22Rv1 (cell line): ENCODE results near the gene CNR2.

ENCODE experiments used
- ZFX ChIP-seq: fragments of 450-650 bp; IDR thresholded peaks from 2 replicates; pipeline ENCODE4 v1.6.1; 2017; ENCODE audit warnings: antibody characterized with exemption, borderline replicate concordance
- TF ChIP-seq, protein P1 (sequence below): fragments of 450-650 bp; IDR thresholded peaks from 2 replicates; pipeline ENCODE4 v1.5.1; 2017; ENCODE audit warnings: mild to moderate bottlenecking

DNA sequence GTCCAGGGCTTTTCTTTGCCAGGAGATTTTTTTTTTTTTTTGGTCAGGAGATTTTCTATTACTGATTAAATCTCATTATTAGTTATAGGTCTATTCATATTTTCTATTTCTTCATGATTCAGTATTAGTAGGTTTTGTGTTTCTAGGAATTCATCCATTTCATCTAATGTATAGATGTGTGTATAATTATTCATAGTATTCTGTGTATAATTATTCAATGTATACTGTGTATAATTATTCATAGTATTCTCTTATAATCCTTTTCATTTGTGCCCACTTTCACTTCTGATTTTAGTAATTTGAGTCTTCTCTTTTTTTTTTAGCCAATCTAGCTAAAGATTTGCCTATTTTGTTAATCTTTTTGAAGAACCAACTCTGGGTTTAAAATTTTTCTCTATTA, 34.2 kb upstream of the CNR2 start:
- TF ChIP-seq, protein P1, sequence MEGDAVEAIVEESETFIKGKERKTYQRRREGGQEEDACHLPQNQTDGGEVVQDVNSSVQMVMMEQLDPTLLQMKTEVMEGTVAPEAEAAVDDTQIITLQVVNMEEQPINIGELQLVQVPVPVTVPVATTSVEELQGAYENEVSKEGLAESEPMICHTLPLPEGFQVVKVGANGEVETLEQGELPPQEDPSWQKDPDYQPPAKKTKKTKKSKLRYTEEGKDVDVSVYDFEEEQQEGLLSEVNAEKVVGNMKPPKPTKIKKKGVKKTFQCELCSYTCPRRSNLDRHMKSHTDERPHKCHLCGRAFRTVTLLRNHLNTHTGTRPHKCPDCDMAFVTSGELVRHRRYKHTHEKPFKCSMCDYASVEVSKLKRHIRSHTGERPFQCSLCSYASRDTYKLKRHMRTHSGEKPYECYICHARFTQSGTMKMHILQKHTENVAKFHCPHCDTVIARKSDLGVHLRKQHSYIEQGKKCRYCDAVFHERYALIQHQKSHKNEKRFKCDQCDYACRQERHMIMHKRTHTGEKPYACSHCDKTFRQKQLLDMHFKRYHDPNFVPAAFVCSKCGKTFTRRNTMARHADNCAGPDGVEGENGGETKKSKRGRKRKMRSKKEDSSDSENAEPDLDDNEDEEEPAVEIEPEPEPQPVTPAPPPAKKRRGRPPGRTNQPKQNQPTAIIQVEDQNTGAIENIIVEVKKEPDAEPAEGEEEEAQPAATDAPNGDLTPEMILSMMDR = no peak
- TF ChIP-seq ZFX = no peak
